Skeletal muscle satellite cell (primary cell): ENCODE measurements around the gene PRSS3.
"Not testable (repeated sequence)": the region's sequence is repeated elsewhere in the genome, so short reads cannot be mapped to it uniquely, and the experiment has no call there.

ENCODE experiments used
- H3K27me3 ChIP-seq: 2 replicates; pipeline ENCODE4 v1.7.0; 2013; ENCODE audit warnings: low read length; ENCODE audit not compliant: control insufficient read depth, insufficient read depth
- H3K36me3 ChIP-seq: 2 replicates; pipeline ENCODE4 v1.7.0; 2013; ENCODE audit warnings: mild to moderate bottlenecking, control low read depth, low read length; ENCODE audit not compliant: insufficient read depth
- H3K4me1 ChIP-seq: 2 replicates; pipeline ENCODE4 v1.7.0; 2013; ENCODE audit warnings: low read length; ENCODE audit not compliant: control insufficient read depth, insufficient read depth
- H3K4me2 ChIP-seq: 2 replicates; pipeline ENCODE4 v1.7.0; 2013; ENCODE audit warnings: mild to moderate bottlenecking, low read length
- H3K4me3 ChIP-seq: 2 replicates; pipeline ENCODE4 v1.7.0; 2013; ENCODE audit warnings: low read length
- H3K9ac ChIP-seq: 2 replicates; pipeline ENCODE4 v1.7.0; 2013; ENCODE audit warnings: mild to moderate bottlenecking, low read depth, low read length, moderate library complexity
- H3K9me3 ChIP-seq: replicated peaks from 2 replicates; pipeline ENCODE4 v1.7.0; 2013; ENCODE audit warnings: mild to moderate bottlenecking, control low read depth, low read length

The PRSS3 gene

DNA sequence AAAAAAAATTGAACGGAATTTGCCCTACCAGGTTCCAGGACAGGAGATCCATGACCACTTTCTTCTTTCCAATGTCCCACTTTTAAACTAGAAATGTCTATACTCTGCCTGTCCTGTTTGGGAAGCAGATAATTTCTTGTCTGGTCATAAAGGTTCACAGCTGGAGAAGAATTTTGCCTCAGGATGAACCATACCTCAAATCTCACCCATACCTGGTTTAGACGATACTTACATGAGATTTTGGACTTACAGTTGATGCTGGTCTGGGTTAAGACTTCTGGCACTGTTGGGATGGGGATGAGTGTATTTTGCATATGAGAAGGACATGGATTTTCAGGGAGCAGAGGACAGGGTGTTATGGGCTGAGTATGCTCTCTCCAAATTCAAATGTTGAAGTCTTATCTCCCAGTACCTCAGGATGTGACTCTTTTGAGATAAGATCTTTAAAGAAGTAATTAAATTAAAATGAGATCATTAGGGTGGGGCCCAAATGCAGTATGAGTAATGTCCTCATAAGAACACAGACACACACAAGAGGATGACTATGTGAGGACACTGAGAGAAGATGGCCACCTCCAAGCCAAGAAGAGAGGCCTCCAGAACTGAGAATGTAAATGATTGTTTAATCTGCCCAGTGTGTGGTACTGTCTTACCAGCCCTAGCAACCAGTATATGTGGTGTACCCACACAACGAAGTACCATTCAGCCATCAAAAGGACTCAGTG lies 25.0 kb upstream of the PRSS3 start:
- not testable (repeated sequence) for H3K36me3 ChIP-seq, H3K4me3 ChIP-seq, H3K9me3 ChIP-seq, H3K4me2 ChIP-seq, H3K9ac ChIP-seq, H3K27me3 ChIP-seq
- H3K4me1 ChIP-seq: peaks cover 21% of the 10 kb centered on the region

DNA sequence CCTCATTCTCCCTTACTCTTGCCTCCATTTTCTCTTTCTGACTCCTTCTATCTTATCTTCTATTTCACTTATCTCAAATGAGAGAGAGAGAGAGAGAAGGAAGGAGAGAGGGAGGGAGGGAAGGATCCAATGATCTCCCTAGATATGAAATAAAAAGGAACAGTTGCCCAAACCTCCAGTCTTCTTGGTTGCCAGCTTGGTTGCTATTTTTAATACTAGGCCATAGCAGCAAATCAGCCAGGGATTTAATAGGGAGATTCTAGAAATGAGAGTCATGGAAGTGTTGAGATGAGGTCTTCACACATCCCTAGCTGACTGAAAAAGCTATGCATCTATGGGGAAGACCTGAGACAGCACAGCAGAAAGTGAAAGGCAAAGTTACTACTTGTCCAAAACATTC lies 22.2 kb upstream of the PRSS3 start:
- H3K9ac ChIP-seq, H3K27me3 ChIP-seq, H3K4me3 ChIP-seq, H3K4me2 ChIP-seq, H3K9me3 ChIP-seq, H3K36me3 ChIP-seq: not testable (repeated sequence)
- peaks cover 16% of the 10 kb centered on the region for H3K4me1 ChIP-seq

DNA sequence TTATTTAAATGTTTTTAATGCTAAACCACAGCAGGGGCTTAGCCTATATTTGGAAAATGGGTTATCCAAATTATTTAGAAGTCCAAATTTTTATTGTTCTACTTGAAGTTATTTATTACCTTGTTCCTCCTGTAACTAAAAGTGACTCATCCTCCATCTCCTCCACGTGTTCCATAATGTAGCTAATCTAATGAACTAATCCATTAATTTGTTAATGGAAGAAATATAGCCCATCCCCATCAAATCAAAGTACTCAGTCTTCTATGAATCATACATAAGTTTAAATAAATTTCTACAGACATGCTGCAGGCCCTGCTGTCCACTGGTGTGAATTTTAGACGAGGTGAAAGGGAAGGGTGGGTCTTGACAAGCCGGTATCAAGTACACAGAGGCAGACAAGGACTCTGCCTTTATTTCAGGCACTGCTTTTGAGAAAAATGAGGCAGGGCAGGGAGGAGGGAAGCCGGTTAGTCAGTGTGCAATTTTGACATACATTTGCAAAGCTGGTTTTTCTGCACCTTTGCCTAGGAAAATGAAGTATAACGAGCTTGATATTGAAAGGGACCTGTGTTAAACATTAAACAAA lies 21.2 kb upstream of the PRSS3 start:
- peaks cover 21% of the 10 kb centered on the region for H3K4me1 ChIP-seq
- not testable (repeated sequence) for H3K4me3 ChIP-seq, H3K9ac ChIP-seq, H3K27me3 ChIP-seq, H3K4me2 ChIP-seq, H3K36me3 ChIP-seq, H3K9me3 ChIP-seq

DNA sequence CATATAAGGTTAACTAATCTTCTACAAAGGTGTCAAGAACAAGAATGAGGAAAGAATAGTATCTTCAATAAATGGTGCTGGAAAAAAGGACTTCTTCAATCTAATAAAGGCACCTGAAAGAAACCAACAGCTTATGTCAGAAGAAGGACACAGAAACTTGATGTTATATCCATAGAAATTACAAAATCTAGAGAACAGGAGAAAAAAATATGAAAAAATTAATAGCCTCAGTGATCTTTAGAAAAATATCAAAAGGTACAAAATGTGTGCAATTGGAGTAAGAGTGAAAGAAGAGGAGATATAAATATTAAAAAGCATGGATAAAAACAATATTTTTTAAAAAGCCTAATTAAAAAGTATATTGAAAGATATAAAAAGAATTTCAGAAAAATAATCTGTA lies 18.8 kb upstream of the PRSS3 start:
- H3K4me2 ChIP-seq: no peak overlapping the region
- H3K4me1 ChIP-seq: peaks cover 21% of the 10 kb centered on the region
- no peaks in the 10 kb centered on the region for H3K36me3 ChIP-seq
- H3K27me3 ChIP-seq: no peaks in the 10 kb centered on the region
- H3K9ac ChIP-seq: no peak overlapping the region
- no peaks in the 10 kb centered on the region for H3K9me3 ChIP-seq
- H3K4me3 ChIP-seq: no peak overlapping the region

DNA sequence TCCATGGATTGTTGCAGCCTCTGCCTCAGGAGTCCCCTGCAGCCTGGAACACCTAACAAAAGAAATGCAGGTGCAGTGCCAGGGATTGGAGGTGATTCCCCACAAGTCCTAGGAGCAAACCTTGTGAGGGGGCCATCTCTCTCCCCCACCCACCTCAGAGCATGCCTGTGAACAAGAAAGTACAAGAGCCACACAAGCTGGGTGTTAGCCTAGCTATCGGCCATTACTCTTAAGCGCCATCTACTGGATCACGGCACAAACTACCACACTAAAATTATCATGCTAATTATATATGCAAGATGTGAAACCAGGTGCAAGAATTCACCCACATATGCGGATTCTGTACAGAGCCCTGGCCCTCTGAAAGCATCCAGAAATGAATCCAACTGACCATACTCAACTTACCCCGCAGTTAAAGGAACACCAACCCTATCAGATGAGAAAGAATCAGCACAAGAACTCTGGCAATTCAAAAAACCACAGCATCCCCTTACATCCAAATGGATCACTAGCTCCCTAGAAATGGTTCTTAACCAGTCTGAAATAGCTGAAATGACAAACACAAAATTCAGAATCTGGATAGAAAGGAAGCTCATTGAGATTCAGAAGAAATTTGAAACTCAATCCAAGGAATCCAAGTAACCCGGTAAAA lies 16.5 kb upstream of the PRSS3 start:
- no peak overlapping the region for H3K9ac ChIP-seq
- H3K27me3 ChIP-seq: no peaks in the 10 kb centered on the region
- peaks cover 34% of the 10 kb centered on the region for H3K4me1 ChIP-seq
- no peaks in the 10 kb centered on the region for H3K9me3 ChIP-seq
- H3K36me3 ChIP-seq: no peaks in the 10 kb centered on the region
- peak overlapping the region; percentile 6 for H3K4me2 ChIP-seq
- H3K4me3 ChIP-seq: no peak overlapping the region

DNA sequence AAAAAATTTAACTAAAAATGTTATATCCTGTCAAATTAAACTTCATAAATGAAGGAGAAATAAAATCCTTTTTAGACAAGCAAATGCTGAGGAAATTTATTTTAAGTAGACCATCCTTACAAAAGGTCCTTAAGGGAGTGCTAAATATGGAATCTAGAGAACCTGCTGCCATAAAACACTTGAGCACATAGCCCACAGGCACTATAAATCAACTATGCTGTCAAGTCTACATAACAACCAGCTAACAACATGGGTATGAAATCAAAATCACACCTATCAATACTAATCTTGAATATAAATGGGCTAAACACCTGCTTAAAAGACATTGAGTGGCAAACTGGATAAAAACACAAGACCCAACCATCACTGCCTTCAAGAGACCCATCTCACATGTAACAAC lies 15.1 kb upstream of the PRSS3 start:
- no peaks in the 10 kb centered on the region for H3K36me3 ChIP-seq
- H3K9ac ChIP-seq: peak overlapping the region; percentile 6
- peak overlapping the region; percentile 55 for H3K4me2 ChIP-seq
- peaks cover 34% of the 10 kb centered on the region for H3K4me1 ChIP-seq
- H3K27me3 ChIP-seq: no peaks in the 10 kb centered on the region
- no peak overlapping the region for H3K4me3 ChIP-seq
- H3K9me3 ChIP-seq: no peaks in the 10 kb centered on the region

DNA sequence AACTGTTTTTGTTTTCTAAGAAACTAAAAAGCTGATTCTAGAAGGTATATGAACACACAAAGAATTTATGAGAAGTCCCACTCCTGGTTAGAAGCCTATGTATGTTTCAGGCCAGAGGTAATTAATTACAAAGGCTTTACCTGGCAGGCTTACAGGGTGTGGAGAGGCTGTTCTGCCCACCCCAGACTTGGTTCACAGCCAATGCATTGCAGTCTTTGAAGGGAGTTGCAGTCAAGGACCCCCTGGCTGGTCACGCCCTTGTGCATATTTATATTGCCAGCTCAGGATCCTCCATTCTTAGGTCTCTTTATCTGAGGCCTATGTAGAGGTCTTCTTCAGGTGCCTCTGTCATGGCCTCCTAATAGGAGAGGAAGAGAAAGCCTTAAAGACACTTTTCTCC lies 13.6 kb upstream of the PRSS3 start:
- peaks cover 2% of the 10 kb centered on the region for H3K27me3 ChIP-seq
- H3K4me3 ChIP-seq: no peak overlapping the region
- H3K9me3 ChIP-seq: no peaks in the 10 kb centered on the region
- no peaks in the 10 kb centered on the region for H3K36me3 ChIP-seq
- peaks cover 34% of the 10 kb centered on the region for H3K4me1 ChIP-seq
- peak overlapping the region; percentile 60 for H3K4me2 ChIP-seq
- H3K9ac ChIP-seq: no peak overlapping the region

DNA sequence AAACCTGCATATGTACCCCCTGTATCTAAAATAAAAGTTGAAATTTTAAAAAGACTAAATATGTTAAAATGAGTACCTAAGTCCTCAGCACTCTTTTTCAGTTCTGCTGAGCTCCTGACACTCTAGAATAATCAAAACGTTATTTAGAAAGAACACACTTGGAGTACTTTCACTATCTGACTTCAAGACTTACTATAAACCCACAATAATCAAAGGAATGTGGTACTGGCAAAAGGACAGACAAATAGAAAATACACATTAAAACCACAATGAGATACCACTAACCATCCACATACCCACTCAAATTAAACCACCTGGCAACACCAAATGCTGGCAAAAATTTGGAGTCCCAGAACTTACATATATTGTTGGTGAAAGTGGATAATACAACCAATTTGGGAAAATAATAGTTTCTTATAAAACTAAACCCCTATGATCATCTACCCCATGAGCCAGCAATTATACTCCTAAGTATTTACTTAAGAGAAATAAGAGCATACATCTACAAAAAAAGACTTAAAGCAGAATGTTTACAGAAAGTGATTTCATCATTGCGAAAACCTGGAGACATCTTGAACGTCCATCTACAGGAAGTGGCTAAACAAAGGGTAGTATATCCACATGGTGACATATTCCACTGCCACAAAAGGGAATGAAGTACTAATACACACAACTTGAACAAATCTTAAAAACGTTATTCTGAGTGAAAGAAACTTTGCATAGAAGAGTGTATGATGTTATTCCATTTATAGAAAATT lies 12.8 kb upstream of the PRSS3 start:
- Histone ChIP-seq H3K27me3 (peaks cover 3% of the 10 kb centered on the region), H3K36me3 (no peaks in the 10 kb centered on the region), H3K9ac (no peak overlapping the region), H3K9me3 (no peaks in the 10 kb centered on the region), H3K4me1 (peaks cover 34% of the 10 kb centered on the region), H3K4me2 (peak overlapping the region; percentile 60), H3K4me3 (no peak overlapping the region)

DNA sequence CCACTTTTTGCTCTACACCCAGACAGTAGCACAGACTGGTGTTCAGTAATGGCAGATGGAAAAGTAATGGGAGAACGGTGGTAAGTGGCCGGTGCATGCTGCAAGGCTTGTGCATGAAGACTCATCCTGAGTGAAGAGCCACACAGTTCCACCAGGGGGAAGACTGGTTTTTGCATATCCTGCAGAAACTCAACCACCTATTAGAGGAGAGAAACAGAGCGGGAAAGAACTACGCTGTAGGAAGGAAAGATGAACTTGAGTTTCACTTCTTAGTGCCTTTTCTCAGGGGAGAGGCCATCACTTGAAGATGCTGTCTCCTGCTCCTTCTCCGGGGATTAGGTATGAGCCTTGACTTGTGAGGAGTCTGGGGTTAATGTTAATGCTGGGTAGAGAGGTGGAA lies 9.4 kb upstream of the PRSS3 start:
- Histone ChIP-seq H3K4me1 (peaks cover 19% of the 10 kb centered on the region), H3K4me2 (no peak overlapping the region), H3K27me3 (peaks cover 3% of the 10 kb centered on the region), H3K4me3 (no peak overlapping the region), H3K9ac (no peak overlapping the region), H3K9me3 (no peaks in the 10 kb centered on the region), H3K36me3 (no peaks in the 10 kb centered on the region)

DNA sequence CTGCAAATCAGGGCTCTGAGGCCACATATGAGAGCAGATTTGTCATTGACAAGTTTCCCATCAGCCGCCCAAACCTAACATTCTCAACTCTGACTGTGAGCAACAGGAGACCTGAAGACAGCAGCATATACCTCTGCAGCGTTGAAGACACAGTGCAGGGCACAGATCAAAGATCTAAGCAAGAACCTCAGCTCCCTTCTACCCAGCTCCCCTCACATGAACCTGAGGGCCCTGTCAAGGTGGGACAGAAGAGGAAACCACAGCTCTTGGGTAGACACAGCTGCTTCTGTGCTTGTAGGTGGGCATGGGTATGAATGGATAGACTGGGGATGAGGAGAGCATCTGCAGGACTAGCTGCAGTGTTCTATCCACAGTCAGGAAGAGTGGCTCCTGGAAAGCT lies 8.7 kb upstream of the PRSS3 start:
- peaks cover 3% of the 10 kb centered on the region for H3K27me3 ChIP-seq
- H3K4me1 ChIP-seq: peaks cover 24% of the 10 kb centered on the region
- H3K4me2 ChIP-seq: no peak overlapping the region
- no peaks in the 10 kb centered on the region for H3K36me3 ChIP-seq
- H3K9ac ChIP-seq: no peak overlapping the region
- no peaks in the 10 kb centered on the region for H3K9me3 ChIP-seq
- H3K4me3 ChIP-seq: no peak overlapping the region

DNA sequence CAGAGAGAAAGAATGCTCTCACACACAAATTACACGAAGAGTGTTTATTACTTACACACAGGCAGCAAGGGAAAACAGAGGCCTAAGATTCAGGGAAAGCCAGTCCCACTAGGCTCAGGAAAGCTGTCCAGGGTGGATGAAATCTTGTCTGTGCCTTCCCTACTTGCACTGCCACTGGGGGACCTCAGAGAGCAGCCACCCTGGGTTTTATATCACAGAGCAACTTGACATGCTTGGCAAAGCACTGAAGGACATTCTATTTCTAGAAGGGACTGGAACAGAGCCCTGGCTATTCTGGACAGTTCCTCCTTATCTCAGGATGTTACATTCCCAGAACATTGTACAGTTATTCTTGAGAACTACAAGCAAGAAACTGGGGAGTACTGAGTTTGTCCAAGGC lies 7.5 kb upstream of the PRSS3 start:
- no peak overlapping the region for H3K4me3 ChIP-seq
- H3K9ac ChIP-seq: no peak overlapping the region
- H3K27me3 ChIP-seq: peaks cover 3% of the 10 kb centered on the region
- H3K9me3 ChIP-seq: no peaks in the 10 kb centered on the region
- peaks cover 12% of the 10 kb centered on the region for H3K4me1 ChIP-seq
- no peaks in the 10 kb centered on the region for H3K36me3 ChIP-seq
- no peak overlapping the region for H3K4me2 ChIP-seq
